ENCODE results near the gene SAP130. TPM values are rescaled to one million over a fixed set of nuclear protein-coding genes. Genes with fewer than 3 reads are reported as not detected.

Gene SAP130
- total RNA-seq, 1 experiment from 2014 or later: 45.6 TPM

GRCh38 chr2:127927384-127927783, 100.5 kb downstream of the SAP130 start:
- Histone ChIP-seq H2BK12ac (ENCODE audit: insufficient read length, low read depth, low read length) (no peak overlapping the region), H3K27ac (ENCODE audit: insufficient read length, low read depth, low read length) (no peak overlapping the region), H3K27me3 (ENCODE audit: insufficient read depth, low read length) (no peaks in the 10 kb centered on the region), H4K8ac (replicated peaks; ENCODE audit: insufficient read length, low read depth, low read length) (no peak overlapping the region), H3K4ac (ENCODE audit: low read depth, low read length) (no peak overlapping the region), H3K9ac (ENCODE audit: extremely low read depth, insufficient read length, low read length) (no peak overlapping the region), H3K79me2 (ENCODE audit: insufficient read depth, low read length) (no peaks in the 10 kb centered on the region), H4K5ac (ENCODE audit: insufficient read length, low read depth, low read length) (no peak overlapping the region), H3K4me2 (ENCODE audit: insufficient read depth, insufficient read length, low read length) (no peak overlapping the region), H3K56ac (ENCODE audit: insufficient read length, low read depth, low read length) (no peak overlapping the region), H2BK5ac (ENCODE audit: insufficient read length, low read length) (no peak overlapping the region), H3K9me3 (ENCODE audit: control insufficient read depth, low read depth, low read length) (no peaks in the 10 kb centered on the region), H2BK20ac (ENCODE audit: low read depth, low read length, poor library complexity, severe bottlenecking) (no peak overlapping the region), H2BK15ac (ENCODE audit: low read depth, low read length) (no peak overlapping the region), H3K14ac (ENCODE audit: insufficient read depth, low read length) (no peak overlapping the region), H2AFZ (ENCODE audit: low read length) (no peak overlapping the region), H3K18ac (ENCODE audit: insufficient read length, low read depth, low read length) (no peak overlapping the region), H4K91ac (ENCODE audit: insufficient read length, low read depth, low read length) (no peak overlapping the region), H3K79me1 (ENCODE audit: insufficient read depth, low read depth, low read length, poor library complexity, severe bottlenecking) (no peaks in the 10 kb centered on the region), H2AK5ac (ENCODE audit: insufficient read length, low read length) (no peak overlapping the region), H2BK120ac (ENCODE audit: low read depth, low read length, poor library complexity, severe bottlenecking) (no peak overlapping the region), H3K23me2 (ENCODE audit: insufficient read length, low read depth, low read length, poor library complexity, severe bottlenecking) (no peaks in the 10 kb centered on the region), H3K4me1 (ENCODE audit: insufficient read depth, low read length) (no peaks in the 10 kb centered on the region), H4K20me1 (ENCODE audit: control insufficient read depth, insufficient read depth, insufficient read length) (no peaks in the 10 kb centered on the region), H3T11ph (ENCODE audit: low read length) (no peak overlapping the region), H3K23ac (ENCODE audit: insufficient read length, low read depth, low read length) (no peak overlapping the region)
- no CpG with 5 or more reads among the region's 3 CpGs for WGBS (ENCODE audit: extremely low coverage, insufficient read length, low lambda C conversion rate)
- Mint-ChIP-seq H3K27ac (no peak overlapping the region), H3K9me3 (no peaks in the 10 kb centered on the region), H3K36me3 (ENCODE audit: insufficient read depth in 1 of 3, low read depth in 3 of 3) (no peaks in the 10 kb centered on the region), H3K27me3 (ENCODE audit: low read depth) (no peaks in the 10 kb centered on the region; the same call in 1 of the 2 replicates), H3K4me3 (no peak overlapping the region), H3K4me1 (0 out of 4 replicates have a peak, but pooled peaks cover 0 to 8% of the 10 kb centered on the region in 2 experiments)
- DNase-seq: no peak
- TF ChIP-seq CTCF (conservative IDR thresholded peaks at IDR 0.05): no peak

Data from H9 (cell line).